ENCODE measurements around the gene ZBTB44.

DNA sequence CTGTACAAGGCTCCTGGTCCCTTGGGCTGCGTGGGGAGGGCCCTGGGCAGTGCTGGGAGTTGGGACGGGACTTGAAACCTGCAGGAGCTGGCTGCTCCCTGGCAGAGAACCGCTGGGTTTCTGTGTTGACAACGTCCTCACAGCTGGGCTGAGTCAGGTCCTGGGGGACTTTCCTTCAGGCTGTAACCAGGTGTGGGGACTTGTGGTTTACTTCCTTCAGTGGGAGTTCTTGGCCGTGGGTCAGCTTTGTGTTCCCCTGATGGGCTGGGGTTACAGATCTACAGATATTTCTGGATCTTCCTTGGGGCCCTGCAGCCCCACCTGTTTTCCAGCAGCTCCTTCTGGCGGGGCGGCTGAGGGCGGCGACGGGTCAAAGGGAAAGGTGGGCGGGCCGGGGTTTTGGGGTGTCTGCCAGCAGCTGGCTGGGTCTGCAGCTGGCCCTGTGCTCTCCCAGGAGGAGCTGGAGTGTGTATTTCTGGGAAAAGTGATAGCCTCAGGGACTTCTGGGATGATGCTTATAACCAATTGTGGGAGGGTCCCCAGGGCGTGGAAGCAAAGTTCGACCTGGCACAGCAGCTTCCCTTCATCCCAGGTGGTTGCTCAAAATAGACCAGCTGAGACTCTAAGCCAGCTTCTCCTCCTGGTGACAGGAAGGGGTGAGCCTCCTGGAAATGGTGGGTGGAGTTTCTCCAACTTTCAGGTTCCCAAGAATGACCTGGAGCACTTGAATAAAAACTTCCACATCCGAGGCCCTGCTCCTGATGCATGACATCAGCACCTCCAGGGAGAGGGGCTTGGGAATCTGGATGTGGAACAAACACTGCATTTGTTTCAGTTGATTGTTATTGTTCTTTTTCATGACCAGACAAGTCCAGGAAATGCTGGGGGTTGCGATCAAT is 136.0 kb downstream of the ZBTB44 start:
- TF ChIP-seq POLR2A (IDR thresholded peaks at IDR 0.05; ENCODE audit: low read depth, low read length) = no peak
- no peak for TF ChIP-seq POLR2AphosphoS5 (IDR thresholded peaks at IDR 0.05; ENCODE audit: low read depth, low read length)
- TF ChIP-seq TAF1 (IDR thresholded peaks at IDR 0.05; ENCODE audit: borderline replicate concordance, low read depth, low read length) = no peak

All from GM12892 (cell line).